ENCODE data around the gene SULT4A1.

SULT4A1 gene

GRCh38 chr22:43892183-43892894, 30.0 kb upstream of the SULT4A1 start:
- H2AFZ ChIP-seq (ENCODE audit: low read length): no peak overlapping the region
- no peaks in the 10 kb centered on the region for H3K9me2 ChIP-seq (ENCODE audit: low read depth, low read length)
- no peaks in the 10 kb centered on the region for H3K9me3 ChIP-seq (ENCODE audit: low read length)
- peaks cover 11% of the 10 kb centered on the region; the same call in 1 of the 2 replicates for H3K27me3 ChIP-seq (ENCODE audit: insufficient read depth, low read length)
- H3K4me3 ChIP-seq (ENCODE audit: low read depth, low read length, poor library complexity, severe bottlenecking): no peak overlapping the region
- H3K27ac ChIP-seq (ENCODE audit: low read depth, low read length, poor library complexity, severe bottlenecking): no peak overlapping the region
- H3K79me2 ChIP-seq (ENCODE audit: insufficient read depth, low read length): no peaks in the 10 kb centered on the region
- H3K4me2 ChIP-seq (ENCODE audit: low read length): no peak overlapping the region
- H3K36me3 ChIP-seq (ENCODE audit: insufficient read depth, low read length): no peaks in the 10 kb centered on the region
- H3K4me1 ChIP-seq (ENCODE audit: insufficient read depth, low read length, severe bottlenecking): no peaks in the 10 kb centered on the region
- TF ChIP-seq, protein P1, sequence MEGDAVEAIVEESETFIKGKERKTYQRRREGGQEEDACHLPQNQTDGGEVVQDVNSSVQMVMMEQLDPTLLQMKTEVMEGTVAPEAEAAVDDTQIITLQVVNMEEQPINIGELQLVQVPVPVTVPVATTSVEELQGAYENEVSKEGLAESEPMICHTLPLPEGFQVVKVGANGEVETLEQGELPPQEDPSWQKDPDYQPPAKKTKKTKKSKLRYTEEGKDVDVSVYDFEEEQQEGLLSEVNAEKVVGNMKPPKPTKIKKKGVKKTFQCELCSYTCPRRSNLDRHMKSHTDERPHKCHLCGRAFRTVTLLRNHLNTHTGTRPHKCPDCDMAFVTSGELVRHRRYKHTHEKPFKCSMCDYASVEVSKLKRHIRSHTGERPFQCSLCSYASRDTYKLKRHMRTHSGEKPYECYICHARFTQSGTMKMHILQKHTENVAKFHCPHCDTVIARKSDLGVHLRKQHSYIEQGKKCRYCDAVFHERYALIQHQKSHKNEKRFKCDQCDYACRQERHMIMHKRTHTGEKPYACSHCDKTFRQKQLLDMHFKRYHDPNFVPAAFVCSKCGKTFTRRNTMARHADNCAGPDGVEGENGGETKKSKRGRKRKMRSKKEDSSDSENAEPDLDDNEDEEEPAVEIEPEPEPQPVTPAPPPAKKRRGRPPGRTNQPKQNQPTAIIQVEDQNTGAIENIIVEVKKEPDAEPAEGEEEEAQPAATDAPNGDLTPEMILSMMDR (IDR thresholded peaks at IDR 0.05; ENCODE audit: low read length): no peak
- TF ChIP-seq EZH2 (IDR thresholded peaks at IDR 0.05; ENCODE audit: borderline replicate concordance, low read length): no peak
- H3F3A ChIP-seq (ENCODE audit: insufficient read depth, low read length): no peaks in the 10 kb centered on the region
- no peaks in the 10 kb centered on the region for H4K20me1 ChIP-seq (ENCODE audit: insufficient read depth, low read length)
- no peak overlapping the region for H3K9ac ChIP-seq (ENCODE audit: low read length)

- Histone ChIP-seq H3K4me1 (ENCODE audit: insufficient read depth, low read length, severe bottlenecking) (no peaks in the 10 kb centered on the region), H3K79me2 (ENCODE audit: insufficient read depth, low read length) (no peaks in the 10 kb centered on the region), H3K36me3 (ENCODE audit: insufficient read depth, low read length) (no peaks in the 10 kb centered on the region), H3K4me3 (ENCODE audit: low read depth, low read length, poor library complexity, severe bottlenecking) (no peak within 1 kb of the TSS), H3K9me3 (ENCODE audit: low read length) (no peaks in the 10 kb centered on the region), H3K9ac (ENCODE audit: low read length) (no peak within 1 kb of the TSS), H2AFZ (ENCODE audit: low read length) (no peak within 1 kb of the TSS), H3K9me2 (ENCODE audit: low read depth, low read length) (no peaks in the 10 kb centered on the region), H3F3A (ENCODE audit: insufficient read depth, low read length) (no peaks in the 10 kb centered on the region), H4K20me1 (ENCODE audit: insufficient read depth, low read length) (no peaks in the 10 kb centered on the region), H3K4me2 (ENCODE audit: low read length) (no peak within 1 kb of the TSS), H3K27ac (ENCODE audit: low read depth, low read length, poor library complexity, severe bottlenecking) (no peak within 1 kb of the TSS), H3K27me3 (ENCODE audit: insufficient read depth, low read length) (peaks cover 11% of the 10 kb centered on the region; the same call in 1 of the 2 replicates)
- TF ChIP-seq, protein P1 (IDR thresholded peaks at IDR 0.05; ENCODE audit: low read length): no peak
- TF ChIP-seq EZH2 (IDR thresholded peaks at IDR 0.05; ENCODE audit: borderline replicate concordance, low read length): no peak
These were observed 29.3 kb upstream of the SULT4A1 start, which contains the start of gene PNPLA5 for GRCh38 chr22:43891360-43892182. TSS of gene PNPLA5 (minus strand) at chr22:43892013. CDS start at chr22:43891880, 133 bp downstream.

GRCh38 chr22:43890901-43891331, 28.6 kb upstream of the SULT4A1 start:
- Histone ChIP-seq H3K27me3 (ENCODE audit: insufficient read depth, low read length) (peaks cover 11% of the 10 kb centered on the region; the same call in 1 of the 2 replicates), H2AFZ (ENCODE audit: low read length) (no peak overlapping the region), H4K20me1 (ENCODE audit: insufficient read depth, low read length) (no peaks in the 10 kb centered on the region), H3K4me3 (ENCODE audit: low read depth, low read length, poor library complexity, severe bottlenecking) (no peak overlapping the region), H3K9me3 (ENCODE audit: low read length) (no peaks in the 10 kb centered on the region), H3K79me2 (ENCODE audit: insufficient read depth, low read length) (no peaks in the 10 kb centered on the region), H3K4me2 (ENCODE audit: low read length) (no peak overlapping the region), H3K27ac (ENCODE audit: low read depth, low read length, poor library complexity, severe bottlenecking) (no peak overlapping the region), H3K36me3 (ENCODE audit: insufficient read depth, low read length) (no peaks in the 10 kb centered on the region), H3K4me1 (ENCODE audit: insufficient read depth, low read length, severe bottlenecking) (no peaks in the 10 kb centered on the region), H3K9ac (ENCODE audit: low read length) (no peak overlapping the region), H3F3A (ENCODE audit: insufficient read depth, low read length) (no peaks in the 10 kb centered on the region), H3K9me2 (ENCODE audit: low read depth, low read length) (no peaks in the 10 kb centered on the region)
- TF ChIP-seq, protein P1 (IDR thresholded peaks at IDR 0.05; ENCODE audit: low read length): no peak
- no peak for TF ChIP-seq EZH2 (IDR thresholded peaks at IDR 0.05; ENCODE audit: borderline replicate concordance, low read length)
